ENCODE results near the gene KAZN.
A peak's percentile ranks its signal among the peaks of the same experiment; 100 is the strongest.

The KAZN gene

GRCh38 chr1:14949270-14949835 is 350.9 kb downstream of the KAZN start:
- no peaks in the 10 kb centered on the region; the same call in 1 of the 2 replicates for H3K27me3 ChIP-seq (ENCODE audit: insufficient read depth, low read length)
- peak overlapping the region; percentile 58; the same call in 1 of the 2 replicates for H3K9ac ChIP-seq (ENCODE audit: low read length)
- H3F3A ChIP-seq (ENCODE audit: insufficient read depth, low read length), result no peaks in the 10 kb centered on the region
- H4K20me1 ChIP-seq (ENCODE audit: insufficient read depth, low read length), result no peaks in the 10 kb centered on the region
- H2AFZ ChIP-seq (ENCODE audit: low read length), result no peak overlapping the region
- H3K79me2 ChIP-seq (ENCODE audit: insufficient read depth, low read length), result no peaks in the 10 kb centered on the region
- TF ChIP-seq CTCF (IDR thresholded peaks at IDR 0.05; ENCODE audit: low read length), result no peak
- peak overlapping the region; percentile 55 for H3K4me2 ChIP-seq (ENCODE audit: low read length)
- no peaks in the 10 kb centered on the region; the same call in 1 of the 2 replicates for H3K36me3 ChIP-seq (ENCODE audit: insufficient read depth, low read length)
- H3K27ac ChIP-seq (ENCODE audit: low read depth, low read length, poor library complexity, severe bottlenecking), result peak overlapping the region; percentile 91
- H3K9me3 ChIP-seq (ENCODE audit: low read length), result no peaks in the 10 kb centered on the region
- H3K4me1 ChIP-seq (ENCODE audit: insufficient read depth, low read length, severe bottlenecking), result peaks cover 57% of the 10 kb centered on the region
- no peaks in the 10 kb centered on the region for H3K9me2 ChIP-seq (ENCODE audit: low read depth, low read length)
- H3K4me3 ChIP-seq (ENCODE audit: low read depth, low read length, poor library complexity, severe bottlenecking), result peak overlapping the region; percentile 40

GRCh38 chr1:14949836-14950713 is 351.6 kb downstream of the KAZN start:
- no peaks in the 10 kb centered on the region for H3K79me2 ChIP-seq (ENCODE audit: insufficient read depth, low read length)
- H3K36me3 ChIP-seq (ENCODE audit: insufficient read depth, low read length), result no peaks in the 10 kb centered on the region; the same call in 1 of the 2 replicates
- no peak overlapping the region for H2AFZ ChIP-seq (ENCODE audit: low read length)
- peak overlapping the region; percentile 40 for H3K4me3 ChIP-seq (ENCODE audit: low read depth, low read length, poor library complexity, severe bottlenecking)
- H3K4me2 ChIP-seq (ENCODE audit: low read length), result peak overlapping the region; percentile 55
- no peaks in the 10 kb centered on the region for H4K20me1 ChIP-seq (ENCODE audit: insufficient read depth, low read length)
- H3F3A ChIP-seq (ENCODE audit: insufficient read depth, low read length), result no peaks in the 10 kb centered on the region
- no peaks in the 10 kb centered on the region for H3K9me2 ChIP-seq (ENCODE audit: low read depth, low read length)
- H3K4me1 ChIP-seq (ENCODE audit: insufficient read depth, low read length, severe bottlenecking), result peaks cover 50% of the 10 kb centered on the region
- TF ChIP-seq CTCF (IDR thresholded peaks at IDR 0.05; ENCODE audit: low read length), result no peak
- TF ChIP-seq EZH2 (IDR thresholded peaks at IDR 0.05; ENCODE audit: borderline replicate concordance, low read length), result no peak
- peak overlapping the region; percentile 91 for H3K27ac ChIP-seq (ENCODE audit: low read depth, low read length, poor library complexity, severe bottlenecking)
- no peaks in the 10 kb centered on the region for H3K9me3 ChIP-seq (ENCODE audit: low read length)
- peak overlapping the region; percentile 58 for H3K9ac ChIP-seq (ENCODE audit: low read length)
- no peaks in the 10 kb centered on the region; the same call in 1 of the 2 replicates for H3K27me3 ChIP-seq (ENCODE audit: insufficient read depth, low read length)

GRCh38 chr1:14951766-14952165 is 353.3 kb downstream of the KAZN start:
- Histone ChIP-seq H4K20me1 (ENCODE audit: insufficient read depth, low read length) (no peaks in the 10 kb centered on the region), H3K4me3 (ENCODE audit: low read depth, low read length, poor library complexity, severe bottlenecking) (no peak overlapping the region), H3K79me2 (ENCODE audit: insufficient read depth, low read length) (no peaks in the 10 kb centered on the region), H3K4me2 (ENCODE audit: low read length) (no peak overlapping the region), H3K27ac (ENCODE audit: low read depth, low read length, poor library complexity, severe bottlenecking) (no peak overlapping the region), H3F3A (ENCODE audit: insufficient read depth, low read length) (no peaks in the 10 kb centered on the region), H3K9me3 (ENCODE audit: low read length) (no peaks in the 10 kb centered on the region), H3K27me3 (ENCODE audit: insufficient read depth, low read length) (no peaks in the 10 kb centered on the region; the same call in 1 of the 2 replicates), H2AFZ (ENCODE audit: low read length) (no peak overlapping the region), H3K9ac (ENCODE audit: low read length) (no peak overlapping the region), H3K4me1 (ENCODE audit: insufficient read depth, low read length, severe bottlenecking) (peaks cover 34% of the 10 kb centered on the region), H3K9me2 (ENCODE audit: low read depth, low read length) (no peaks in the 10 kb centered on the region), H3K36me3 (ENCODE audit: insufficient read depth, low read length) (no peaks in the 10 kb centered on the region; the same call in 1 of the 2 replicates)
- no peak for TF ChIP-seq CTCF (IDR thresholded peaks at IDR 0.05; ENCODE audit: low read length)
- no peak for TF ChIP-seq EZH2 (IDR thresholded peaks at IDR 0.05; ENCODE audit: borderline replicate concordance, low read length)
